Measurements from ENCODE around the gene AKR1C2.
"Not testable (repeated sequence)": the region's sequence is repeated elsewhere in the genome, so short reads cannot be mapped to it uniquely, and the experiment has no call there.

Gene AKR1C2

DNA sequence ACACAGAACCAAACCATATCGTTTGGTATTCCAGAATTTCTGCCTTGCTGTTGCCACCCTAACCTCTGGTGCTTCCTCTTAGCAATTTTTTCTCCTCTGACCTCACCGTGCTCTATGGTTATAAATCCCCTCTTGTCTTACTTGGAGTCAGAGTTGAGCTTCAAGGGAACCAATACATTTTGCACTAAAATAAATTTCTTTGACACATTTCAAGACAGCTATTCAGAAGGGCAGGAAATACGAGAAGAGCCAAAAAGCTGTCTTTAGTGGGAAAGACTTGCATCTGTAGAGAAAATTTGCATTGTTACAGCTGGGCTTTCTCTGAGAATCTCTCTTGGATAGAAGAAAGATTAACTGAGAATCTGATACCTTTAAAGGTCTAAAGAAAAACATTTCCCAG lies 14.5 kb upstream of the AKR1C2 start:
- TF ChIP-seq, protein P1, sequence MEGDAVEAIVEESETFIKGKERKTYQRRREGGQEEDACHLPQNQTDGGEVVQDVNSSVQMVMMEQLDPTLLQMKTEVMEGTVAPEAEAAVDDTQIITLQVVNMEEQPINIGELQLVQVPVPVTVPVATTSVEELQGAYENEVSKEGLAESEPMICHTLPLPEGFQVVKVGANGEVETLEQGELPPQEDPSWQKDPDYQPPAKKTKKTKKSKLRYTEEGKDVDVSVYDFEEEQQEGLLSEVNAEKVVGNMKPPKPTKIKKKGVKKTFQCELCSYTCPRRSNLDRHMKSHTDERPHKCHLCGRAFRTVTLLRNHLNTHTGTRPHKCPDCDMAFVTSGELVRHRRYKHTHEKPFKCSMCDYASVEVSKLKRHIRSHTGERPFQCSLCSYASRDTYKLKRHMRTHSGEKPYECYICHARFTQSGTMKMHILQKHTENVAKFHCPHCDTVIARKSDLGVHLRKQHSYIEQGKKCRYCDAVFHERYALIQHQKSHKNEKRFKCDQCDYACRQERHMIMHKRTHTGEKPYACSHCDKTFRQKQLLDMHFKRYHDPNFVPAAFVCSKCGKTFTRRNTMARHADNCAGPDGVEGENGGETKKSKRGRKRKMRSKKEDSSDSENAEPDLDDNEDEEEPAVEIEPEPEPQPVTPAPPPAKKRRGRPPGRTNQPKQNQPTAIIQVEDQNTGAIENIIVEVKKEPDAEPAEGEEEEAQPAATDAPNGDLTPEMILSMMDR (IDR thresholded peaks at IDR 0.05; ENCODE audit: insufficient read depth, missing control alignments) = no peak
- DNase-seq (ENCODE audit: insufficient read length, low spot score) (no peak), FAIRE-seq (no peak)

DNA sequence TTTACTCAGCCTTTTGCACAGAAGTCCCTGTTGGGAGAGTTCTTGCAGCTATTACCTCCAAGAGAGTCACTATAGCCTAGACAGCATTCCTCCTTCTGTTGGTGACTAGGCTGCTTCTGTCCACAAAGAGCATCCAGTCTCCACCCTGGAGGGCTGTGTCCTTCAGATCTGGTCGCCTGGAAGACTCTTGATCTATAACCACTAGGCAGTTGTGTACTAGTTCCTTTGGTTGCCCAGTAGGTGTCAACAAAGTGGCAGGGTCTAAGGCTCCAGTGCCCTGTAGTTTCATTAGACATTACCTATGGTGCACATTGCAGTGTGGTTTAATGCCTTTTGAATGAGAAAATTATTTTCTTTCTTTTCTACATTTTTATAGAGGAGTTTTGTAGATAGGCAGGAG lies 11.3 kb upstream of the AKR1C2 start:
- no peak for FAIRE-seq
- TF ChIP-seq, protein P1 (IDR thresholded peaks at IDR 0.05; ENCODE audit: insufficient read depth, missing control alignments) = peak; percentile 8
- no peak for DNase-seq (ENCODE audit: insufficient read length, low spot score)

DNA sequence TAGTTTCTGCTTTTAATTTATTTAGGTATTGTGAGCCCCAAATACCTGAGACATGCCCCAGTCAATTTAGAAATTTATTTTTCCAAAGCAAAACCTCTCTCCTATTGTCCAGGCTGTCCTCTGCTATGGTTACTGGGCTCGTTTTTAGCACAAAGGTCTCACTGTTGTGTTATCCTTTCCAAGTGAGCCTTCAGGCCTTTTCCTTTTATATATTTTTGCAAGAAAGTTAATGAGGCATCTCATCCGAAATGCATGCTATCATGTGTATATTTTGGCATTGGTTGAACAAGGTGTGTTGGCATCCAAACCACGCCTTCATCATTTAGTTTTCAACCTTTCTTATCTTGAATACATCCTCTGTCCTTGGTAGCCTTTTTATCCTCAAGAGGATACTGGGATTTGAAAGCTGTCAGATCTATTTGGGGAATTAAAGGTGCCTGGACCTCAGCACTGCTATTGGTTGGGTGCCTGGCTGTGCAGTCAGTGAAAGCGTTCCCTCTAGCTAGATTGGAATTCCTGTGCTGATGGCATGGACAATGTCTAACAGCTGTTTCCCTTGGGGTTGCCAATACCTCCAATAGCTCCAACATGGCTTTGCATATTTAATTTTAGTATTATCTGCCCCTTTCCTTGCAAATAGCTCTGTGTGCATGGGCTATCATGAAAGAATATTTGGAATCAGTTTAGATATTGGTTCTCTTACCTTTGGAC lies 10.7 kb upstream of the AKR1C2 start:
- FAIRE-seq = not testable (repeated sequence)

DNA sequence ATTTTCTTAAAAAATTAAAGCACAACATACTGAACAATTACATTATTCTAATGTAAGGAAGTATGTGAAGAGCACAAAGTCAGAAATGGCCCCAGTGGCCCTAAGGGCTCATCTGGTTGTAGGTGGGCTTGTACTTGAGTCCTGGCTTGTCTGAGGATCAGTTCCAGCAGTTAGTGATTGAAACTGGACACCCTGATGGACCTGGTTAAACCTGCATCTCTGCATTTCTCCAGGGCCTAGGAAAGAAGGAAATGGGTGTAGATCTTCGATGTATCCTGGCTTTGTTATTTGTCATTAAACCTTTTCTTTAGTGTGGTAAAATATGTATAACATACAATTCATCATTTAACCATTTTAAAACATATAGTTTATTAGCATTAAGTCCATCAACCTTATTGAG lies 9.7 kb upstream of the AKR1C2 start:
- TF ChIP-seq, protein P1 (IDR thresholded peaks at IDR 0.05; ENCODE audit: insufficient read depth, missing control alignments) = no peak
- FAIRE-seq (no peak), DNase-seq (ENCODE audit: insufficient read length, low spot score) (no peak)

More for the DNA sequence above, 10.7 kb upstream of the AKR1C2 start:
- not testable (repeated sequence) for DNase-seq (ENCODE audit: insufficient read length, low spot score)

DNA sequence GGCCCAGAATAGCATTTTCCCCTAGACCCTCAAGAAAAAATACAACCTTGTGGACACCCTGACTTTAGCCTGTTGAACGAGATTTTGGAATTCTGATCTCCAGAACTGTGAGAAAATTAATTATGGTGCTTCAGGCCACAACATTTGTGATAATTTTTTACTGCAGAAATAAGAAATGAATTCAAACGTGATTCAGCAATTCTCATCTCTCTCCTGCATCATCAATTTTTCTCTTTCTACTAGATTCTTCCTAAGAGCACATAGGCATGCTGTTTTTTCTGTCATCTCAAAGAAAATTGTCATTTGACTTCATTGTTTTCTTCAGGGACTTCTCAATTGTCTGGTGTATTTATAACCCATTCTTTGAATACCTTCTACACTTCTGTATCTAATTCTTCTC lies 8.9 kb upstream of the AKR1C2 start:
- no peak for FAIRE-seq
- DNase-seq (ENCODE audit: insufficient read length, low spot score) = no peak
- TF ChIP-seq, protein P1 (IDR thresholded peaks at IDR 0.05; ENCODE audit: insufficient read depth, missing control alignments) = no peak

DNA sequence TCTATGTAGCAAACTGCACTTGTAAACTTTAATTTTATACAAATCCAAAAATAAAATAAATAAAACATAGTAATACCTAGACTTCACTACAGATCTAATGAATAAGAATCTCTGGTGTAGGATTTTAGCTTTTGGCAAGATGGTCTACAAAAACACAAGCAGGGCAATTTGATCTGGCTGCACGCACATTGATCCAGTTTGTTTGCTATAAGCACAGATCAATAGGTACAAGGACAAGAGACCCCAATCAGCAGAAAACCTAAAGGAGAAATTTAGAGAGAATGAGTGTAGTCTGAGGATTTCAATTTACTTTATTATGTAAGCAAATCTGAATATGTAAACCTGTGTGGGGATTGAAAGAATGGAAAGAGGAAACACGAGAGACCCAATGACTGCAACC lies 7.7 kb upstream of the AKR1C2 start:
- not testable (repeated sequence) for FAIRE-seq; DNase-seq (ENCODE audit: insufficient read length, low spot score)

DNA sequence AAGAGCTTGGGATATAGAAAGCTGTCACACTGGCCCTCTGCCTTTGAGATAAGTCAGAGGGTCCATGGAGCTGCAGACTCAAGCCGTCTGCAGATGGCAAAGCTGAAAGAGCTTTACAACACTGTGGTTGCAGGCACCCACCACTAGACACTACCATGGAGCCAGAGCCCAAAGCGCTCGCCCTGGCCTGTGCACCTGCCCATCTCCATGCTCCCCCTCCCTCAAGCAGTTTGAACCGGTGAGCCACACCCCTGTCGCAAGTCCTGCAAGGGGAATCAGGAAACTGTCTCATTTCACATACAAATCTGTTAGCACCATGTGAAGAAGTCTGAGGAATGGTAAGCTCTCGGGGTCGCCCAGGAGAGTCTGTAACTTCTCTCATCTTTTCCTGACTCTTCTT lies 6.4 kb upstream of the AKR1C2 start:
- not testable (repeated sequence) for FAIRE-seq; DNase-seq (ENCODE audit: insufficient read length, low spot score)

DNA sequence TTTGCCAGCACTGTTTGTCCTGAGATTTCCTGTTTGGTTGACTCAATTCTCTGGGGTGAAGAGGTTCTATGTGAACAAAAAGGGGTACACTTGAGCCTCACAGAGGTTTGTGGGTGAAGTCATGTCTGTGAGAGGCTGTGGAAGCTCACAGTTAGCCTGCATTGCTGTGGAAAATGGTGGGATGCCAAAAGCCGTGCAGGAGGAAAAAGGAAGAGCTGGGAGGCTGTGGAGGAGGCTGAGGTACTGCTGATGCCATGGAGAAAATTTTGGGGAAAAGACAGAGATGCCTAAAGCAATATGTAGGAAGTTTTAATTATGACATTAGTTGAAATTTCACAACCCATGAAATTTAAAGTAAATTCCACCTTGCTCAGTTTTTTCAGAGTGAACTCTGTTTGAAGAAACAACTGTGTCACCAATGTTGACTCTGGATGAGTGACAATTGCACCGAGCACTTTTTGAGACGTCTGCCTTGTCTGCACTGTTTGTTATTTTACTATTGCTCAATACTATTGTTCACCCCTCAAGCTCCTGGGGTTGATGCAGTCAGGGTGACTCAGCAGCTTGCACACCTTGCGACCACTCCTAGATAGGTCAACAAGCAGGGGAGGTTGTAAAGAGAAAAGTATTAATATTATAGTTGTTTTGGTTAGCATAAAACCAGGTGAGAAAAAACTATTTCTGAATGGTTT lies 5.3 kb upstream of the AKR1C2 start:
- DNase-seq (ENCODE audit: insufficient read length, low spot score); FAIRE-seq: not testable (repeated sequence)

DNA sequence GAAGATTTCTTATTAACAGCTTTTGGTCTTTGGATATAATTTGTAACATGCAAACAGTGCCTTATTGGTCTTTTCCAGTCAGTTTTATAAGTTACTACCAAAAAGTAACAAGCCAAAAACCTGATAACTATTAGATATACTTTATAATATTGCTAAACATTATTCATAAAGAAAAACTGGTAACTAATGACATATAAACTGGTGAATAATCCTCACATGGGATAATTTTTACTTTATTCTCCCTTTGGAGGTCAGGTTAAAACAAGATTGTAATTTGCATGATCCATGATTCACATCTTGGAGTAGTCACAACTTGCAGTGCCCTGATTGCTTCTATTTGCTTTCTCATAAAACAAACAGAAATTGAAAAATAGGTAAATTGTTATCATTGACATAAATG lies 844 bp upstream of the AKR1C2 start:
- not testable (repeated sequence) for DNase-seq (ENCODE audit: insufficient read length, low spot score); FAIRE-seq

DNA sequence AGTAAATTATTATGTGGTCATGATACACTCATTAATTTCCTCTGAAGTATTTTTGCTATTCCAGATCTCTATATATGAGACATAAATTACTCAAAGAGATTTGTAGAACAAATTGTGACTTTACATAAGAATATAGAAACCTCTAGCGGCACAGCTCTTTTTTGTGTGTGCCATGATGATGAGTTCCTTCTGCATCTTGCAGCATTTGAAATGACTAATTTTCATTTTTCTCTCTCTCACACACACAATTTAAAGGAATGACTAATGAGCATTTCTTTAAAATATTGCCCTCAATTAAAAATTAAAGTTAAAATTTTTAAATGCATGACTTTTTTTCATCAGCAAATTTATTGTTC lies 351 bp upstream of the AKR1C2 start:
- FAIRE-seq; DNase-seq (ENCODE audit: insufficient read length, low spot score): not testable (repeated sequence)

Measured in D721Med (cell line).